ENCODE results near the gene CBX5.

DNA sequence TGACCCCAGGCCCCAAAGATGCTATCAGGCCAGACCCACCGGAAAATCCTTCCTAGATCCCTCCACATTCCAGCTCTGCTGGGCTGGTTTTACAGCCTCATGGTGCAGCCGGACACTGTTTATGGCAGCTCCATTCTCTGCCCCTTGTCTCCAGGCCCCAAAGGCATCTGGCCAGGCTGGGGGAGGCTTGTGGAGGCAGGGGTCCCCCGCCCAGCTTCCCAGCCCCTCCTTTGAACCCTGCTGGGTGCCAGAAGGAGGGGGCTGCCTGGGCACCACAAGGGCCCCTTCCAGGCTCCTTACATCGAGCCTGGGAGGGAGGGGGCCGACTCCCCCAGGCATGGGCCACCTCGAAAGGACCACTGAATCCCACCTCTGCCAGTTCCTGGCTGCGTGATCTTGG is 71.3 kb downstream of the CBX5 start:
- TF ChIP-seq, protein P1, sequence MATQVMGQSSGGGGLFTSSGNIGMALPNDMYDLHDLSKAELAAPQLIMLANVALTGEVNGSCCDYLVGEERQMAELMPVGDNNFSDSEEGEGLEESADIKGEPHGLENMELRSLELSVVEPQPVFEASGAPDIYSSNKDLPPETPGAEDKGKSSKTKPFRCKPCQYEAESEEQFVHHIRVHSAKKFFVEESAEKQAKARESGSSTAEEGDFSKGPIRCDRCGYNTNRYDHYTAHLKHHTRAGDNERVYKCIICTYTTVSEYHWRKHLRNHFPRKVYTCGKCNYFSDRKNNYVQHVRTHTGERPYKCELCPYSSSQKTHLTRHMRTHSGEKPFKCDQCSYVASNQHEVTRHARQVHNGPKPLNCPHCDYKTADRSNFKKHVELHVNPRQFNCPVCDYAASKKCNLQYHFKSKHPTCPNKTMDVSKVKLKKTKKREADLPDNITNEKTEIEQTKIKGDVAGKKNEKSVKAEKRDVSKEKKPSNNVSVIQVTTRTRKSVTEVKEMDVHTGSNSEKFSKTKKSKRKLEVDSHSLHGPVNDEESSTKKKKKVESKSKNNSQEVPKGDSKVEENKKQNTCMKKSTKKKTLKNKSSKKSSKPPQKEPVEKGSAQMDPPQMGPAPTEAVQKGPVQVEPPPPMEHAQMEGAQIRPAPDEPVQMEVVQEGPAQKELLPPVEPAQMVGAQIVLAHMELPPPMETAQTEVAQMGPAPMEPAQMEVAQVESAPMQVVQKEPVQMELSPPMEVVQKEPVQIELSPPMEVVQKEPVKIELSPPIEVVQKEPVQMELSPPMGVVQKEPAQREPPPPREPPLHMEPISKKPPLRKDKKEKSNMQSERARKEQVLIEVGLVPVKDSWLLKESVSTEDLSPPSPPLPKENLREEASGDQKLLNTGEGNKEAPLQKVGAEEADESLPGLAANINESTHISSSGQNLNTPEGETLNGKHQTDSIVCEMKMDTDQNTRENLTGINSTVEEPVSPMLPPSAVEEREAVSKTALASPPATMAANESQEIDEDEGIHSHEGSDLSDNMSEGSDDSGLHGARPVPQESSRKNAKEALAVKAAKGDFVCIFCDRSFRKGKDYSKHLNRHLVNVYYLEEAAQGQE (IDR thresholded peaks at IDR 0.05; ENCODE audit: insufficient read depth in 1 of 2, low read depth in 2 of 2, low read length in 2 of 2) = no peak
- TF ChIP-seq TAF1 (IDR thresholded peaks at IDR 0.05; ENCODE audit: borderline replicate concordance, insufficient read depth, low read length) (no peak), SIN3A (IDR thresholded peaks at IDR 0.05; ENCODE audit: borderline replicate concordance, insufficient read depth, low read length) (no peak)
